ENCODE measurements around the gene SHQ1. TPM values are rescaled to one million over a fixed set of nuclear protein-coding genes. Genes with fewer than 3 reads are reported as not detected.

SHQ1 gene
- total RNA-seq, 6 experiments from 2014 or later: 18.4 to 21.1 (median 20.2) TPM

DNA sequence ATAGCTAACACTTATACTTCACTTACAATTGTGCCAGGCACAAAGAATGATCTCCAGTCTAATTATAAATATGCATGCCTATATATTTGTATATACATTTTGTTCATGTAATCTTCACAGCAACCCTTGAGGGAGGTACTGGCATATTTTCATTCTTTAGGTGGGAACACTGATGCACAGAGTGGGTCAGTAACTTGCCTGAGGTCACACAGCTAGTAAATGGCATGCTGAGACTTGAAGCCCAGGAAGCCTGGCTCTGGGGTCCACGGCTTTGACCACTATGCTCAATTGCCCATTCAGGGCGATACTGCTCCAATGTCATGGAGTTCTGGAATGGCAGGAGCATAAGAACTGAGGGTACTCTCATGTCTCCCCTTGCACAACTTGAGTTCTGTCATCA lies 139.8 kb downstream of the SHQ1 start:
- H3K4me1 Mint-ChIP-seq (ENCODE audit: low read depth): no peaks in the 10 kb centered on the region
- no peaks in the 10 kb centered on the region for H3K36me3 Mint-ChIP-seq (ENCODE audit: low read depth)
- H3K9me3 Mint-ChIP-seq: no peaks in the 10 kb centered on the region
- H3K27ac Mint-ChIP-seq: no peak overlapping the region
- peaks cover 15% of the 10 kb centered on the region for H3K27me3 Mint-ChIP-seq (ENCODE audit: insufficient read depth)
- DNase-seq: no peak
- TF ChIP-seq, protein P1, sequence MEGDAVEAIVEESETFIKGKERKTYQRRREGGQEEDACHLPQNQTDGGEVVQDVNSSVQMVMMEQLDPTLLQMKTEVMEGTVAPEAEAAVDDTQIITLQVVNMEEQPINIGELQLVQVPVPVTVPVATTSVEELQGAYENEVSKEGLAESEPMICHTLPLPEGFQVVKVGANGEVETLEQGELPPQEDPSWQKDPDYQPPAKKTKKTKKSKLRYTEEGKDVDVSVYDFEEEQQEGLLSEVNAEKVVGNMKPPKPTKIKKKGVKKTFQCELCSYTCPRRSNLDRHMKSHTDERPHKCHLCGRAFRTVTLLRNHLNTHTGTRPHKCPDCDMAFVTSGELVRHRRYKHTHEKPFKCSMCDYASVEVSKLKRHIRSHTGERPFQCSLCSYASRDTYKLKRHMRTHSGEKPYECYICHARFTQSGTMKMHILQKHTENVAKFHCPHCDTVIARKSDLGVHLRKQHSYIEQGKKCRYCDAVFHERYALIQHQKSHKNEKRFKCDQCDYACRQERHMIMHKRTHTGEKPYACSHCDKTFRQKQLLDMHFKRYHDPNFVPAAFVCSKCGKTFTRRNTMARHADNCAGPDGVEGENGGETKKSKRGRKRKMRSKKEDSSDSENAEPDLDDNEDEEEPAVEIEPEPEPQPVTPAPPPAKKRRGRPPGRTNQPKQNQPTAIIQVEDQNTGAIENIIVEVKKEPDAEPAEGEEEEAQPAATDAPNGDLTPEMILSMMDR (IDR thresholded peaks at IDR 0.05): no peak
- no peak overlapping the region for H3K4me3 Mint-ChIP-seq

DNA sequence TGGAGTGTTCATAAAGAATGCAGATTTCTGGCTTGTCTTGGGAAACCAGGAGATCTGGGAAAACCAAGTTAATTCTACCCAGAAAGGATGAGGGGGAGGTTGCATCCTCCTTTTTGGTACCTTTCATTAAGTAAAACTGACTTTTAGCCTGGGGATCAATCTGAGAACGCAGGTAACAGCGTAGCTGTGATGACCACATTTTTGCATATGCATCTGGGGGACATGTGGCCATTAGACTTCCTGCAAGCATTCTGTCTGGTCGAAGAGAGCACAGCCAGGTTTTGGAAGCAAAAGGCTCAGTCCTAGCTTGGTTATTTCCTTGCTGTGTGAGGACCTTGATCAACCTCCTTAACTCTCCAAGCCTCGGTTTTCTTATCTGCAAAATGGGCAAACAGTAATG lies 145.2 kb downstream of the SHQ1 start:
- TF ChIP-seq, protein P1 (IDR thresholded peaks at IDR 0.05): no peak
- H3K27me3 Mint-ChIP-seq (ENCODE audit: insufficient read depth): peaks cover 18% of the 10 kb centered on the region
- no peaks in the 10 kb centered on the region for H3K4me1 Mint-ChIP-seq (ENCODE audit: low read depth)
- H3K4me3 Mint-ChIP-seq: no peak overlapping the region
- no peaks in the 10 kb centered on the region for H3K36me3 Mint-ChIP-seq (ENCODE audit: low read depth)
- H3K27ac Mint-ChIP-seq: no peak overlapping the region
- no peaks in the 10 kb centered on the region for H3K9me3 Mint-ChIP-seq
- DNase-seq: no peak

DNA sequence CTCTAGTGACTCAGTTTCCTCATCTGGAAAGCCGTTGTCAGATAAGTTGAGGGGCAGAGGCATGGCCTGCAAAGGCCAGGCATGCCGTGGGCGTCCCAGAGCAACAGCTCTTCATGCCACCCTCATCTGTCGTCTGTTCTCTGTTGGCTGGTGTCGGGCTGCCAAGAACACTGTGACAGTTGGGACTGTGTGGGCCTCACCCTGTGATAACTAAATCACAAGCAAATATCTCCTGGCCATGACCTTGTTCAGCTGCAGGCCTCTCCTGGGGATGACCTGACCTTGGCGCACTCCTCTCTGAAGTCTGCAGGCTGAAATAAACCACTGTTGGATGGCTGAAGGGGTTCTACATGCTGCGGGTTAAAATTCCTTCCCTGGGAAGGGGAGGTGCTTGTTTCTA lies 145.9 kb downstream of the SHQ1 start:
- Mint-ChIP-seq H3K36me3 (ENCODE audit: low read depth) (no peaks in the 10 kb centered on the region), H3K4me1 (ENCODE audit: low read depth) (no peaks in the 10 kb centered on the region), H3K27me3 (ENCODE audit: insufficient read depth) (peaks cover 23% of the 10 kb centered on the region), H3K27ac (no peak overlapping the region), H3K9me3 (no peaks in the 10 kb centered on the region), H3K4me3 (no peak overlapping the region)
- TF ChIP-seq, protein P1 (IDR thresholded peaks at IDR 0.05): no peak
- DNase-seq: no peak

DNA sequence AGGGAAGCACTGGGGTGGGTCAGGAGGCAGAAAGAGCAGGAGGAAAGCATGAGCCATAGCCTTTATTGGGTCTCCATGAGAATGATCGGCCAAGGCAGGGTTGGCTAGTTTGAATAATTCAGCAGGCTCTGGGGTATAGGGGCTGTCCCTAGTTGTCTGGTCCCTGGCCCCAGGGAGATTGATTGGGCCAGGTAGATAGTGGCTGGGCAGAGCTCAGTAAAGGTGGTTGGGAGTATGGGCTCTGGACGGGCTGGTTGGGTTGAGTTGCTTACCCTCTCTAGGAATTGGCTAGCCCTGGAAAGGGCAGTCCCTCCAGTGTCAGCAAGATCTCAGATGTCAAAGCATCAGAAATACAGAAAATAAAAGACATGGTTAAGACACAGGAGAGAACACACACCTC lies 148.1 kb downstream of the SHQ1 start:
- no peak overlapping the region for H3K27ac Mint-ChIP-seq
- H3K36me3 Mint-ChIP-seq (ENCODE audit: low read depth): no peaks in the 10 kb centered on the region
- TF ChIP-seq, protein P1 (IDR thresholded peaks at IDR 0.05): no peak
- DNase-seq: no peak
- H3K9me3 Mint-ChIP-seq: no peaks in the 10 kb centered on the region
- no peak overlapping the region for H3K4me3 Mint-ChIP-seq
- peaks cover 22% of the 10 kb centered on the region for H3K27me3 Mint-ChIP-seq (ENCODE audit: insufficient read depth)
- no peaks in the 10 kb centered on the region for H3K4me1 Mint-ChIP-seq (ENCODE audit: low read depth)

DNA sequence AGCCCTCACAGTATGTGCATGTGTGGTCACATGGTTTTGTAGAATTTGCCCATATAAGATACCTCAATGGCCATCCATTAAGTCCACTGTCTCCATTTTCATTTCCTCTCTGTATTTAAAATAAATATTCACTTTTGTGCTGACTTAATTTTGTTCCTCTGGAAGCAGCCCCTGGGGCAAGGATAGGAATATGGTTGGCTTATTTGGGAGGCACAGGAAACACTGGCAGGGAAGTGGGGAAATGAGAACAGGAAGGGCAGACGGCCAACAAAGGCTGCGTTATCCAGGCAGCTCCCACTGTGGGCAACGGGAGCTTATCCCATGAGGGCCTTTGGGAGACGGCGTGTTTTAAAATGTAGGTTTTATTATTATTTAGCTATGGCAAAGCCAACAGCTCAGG lies 148.6 kb downstream of the SHQ1 start:
- no peak overlapping the region for H3K4me3 Mint-ChIP-seq
- H3K27ac Mint-ChIP-seq: no peak overlapping the region
- peaks cover 1% of the 10 kb centered on the region for H3K4me1 Mint-ChIP-seq (ENCODE audit: low read depth)
- no peaks in the 10 kb centered on the region for H3K9me3 Mint-ChIP-seq
- DNase-seq: no peak
- TF ChIP-seq, protein P1 (IDR thresholded peaks at IDR 0.05): no peak
- peaks cover 19% of the 10 kb centered on the region for H3K27me3 Mint-ChIP-seq (ENCODE audit: insufficient read depth)
- no peaks in the 10 kb centered on the region for H3K36me3 Mint-ChIP-seq (ENCODE audit: low read depth)

Other genes starting within 250 kb of the SHQ1 start
- gene GXYLT2, start 39.6 kb upstream of the SHQ1 start, total RNA-seq (2021; fragmentation: NEBNext Ultra II Directional; extraction: Animal tissue kit (Norgen Biotek cat#: 25700)): 1 to 10 TPM; 2.0 to 4.2 (median 2.8) TPM
- gene PPP4R2, start 148.4 kb upstream of the SHQ1 start, total RNA-seq (2021; fragmentation: NEBNext Ultra II Directional; extraction: Animal tissue kit (Norgen Biotek cat#: 25700)): 10 to 100 TPM; 72.4 to 84.3 (median 79.4) TPM
- 1 to 10 TPM; 1.5 to 1.9 (median 1.7) TPM for gene EBLN2, start 213.2 kb upstream of the SHQ1 start, total RNA-seq (2021; fragmentation: NEBNext Ultra II Directional; extraction: Animal tissue kit (Norgen Biotek cat#: 25700))

All from HFFc6 (cell line).